MM.1S (cell line): ENCODE measurements around the gene DTX1.
"Not testable (repeated sequence)": the region's sequence is repeated elsewhere in the genome, so short reads cannot be mapped to it uniquely, and the experiment has no call there.

Experiments used
- DNase-seq: peaks from one replicate; pipeline ENCODE4 v3.0.0-alpha.2; 2015
- H2AFZ ChIP-seq: fragments of 300-600 bp; sonication (generic); 2 replicates; pipeline ENCODE4 v1.6.0; 2016; ENCODE audit warnings: antibody characterized with exemption, low read length
- H3F3A ChIP-seq: fragments of 300-600 bp; sonication (generic); 2 replicates; pipeline ENCODE4 v1.6.1; 2016; ENCODE audit warnings: mild to moderate bottlenecking, antibody characterized with exemption, low read length, moderate library complexity, mixed read lengths; ENCODE audit not compliant: insufficient read depth
- H3K27ac ChIP-seq: fragments of 300-600 bp; sonication (generic); 2 replicates; pipeline ENCODE4 v1.5.1; 2016; ENCODE audit warnings: mild to moderate bottlenecking, low read length
- H3K27me3 ChIP-seq: fragments of 300-600 bp; sonication (generic); replicated peaks from 2 replicates; pipeline ENCODE4 v1.6.0; 2016; ENCODE audit warnings: low read length; ENCODE audit not compliant: insufficient read depth
- H3K36me3 ChIP-seq: fragments of 300-600 bp; sonication (generic); replicated peaks from 2 replicates; pipeline ENCODE4 v1.6.1; 2016; ENCODE audit warnings: mild to moderate bottlenecking, low read length, mixed read lengths; ENCODE audit not compliant: insufficient read depth
- H3K4me1 ChIP-seq: fragments of 300-600 bp; sonication (generic); 2 replicates; pipeline ENCODE4 v1.6.1; 2016; ENCODE audit warnings: low read length, mixed read lengths
- H3K4me2 ChIP-seq: fragments of 300-600 bp; sonication (generic); 2 replicates; pipeline ENCODE4 v1.6.0; 2016; ENCODE audit warnings: low read depth, low read length
- H3K4me3 ChIP-seq: fragments of 300-600 bp; sonication (generic); 2 replicates; pipeline ENCODE4 v1.5.1; 2016; ENCODE audit warnings: low read length, mixed read lengths
- H3K79me2 ChIP-seq: fragments of 300-600 bp; sonication (generic); 2 replicates; pipeline ENCODE4 v1.6.1; 2016; ENCODE audit warnings: mixed run types, low read length, mixed read lengths
- H3K9ac ChIP-seq: fragments of 300-600 bp; sonication (generic); 2 replicates; pipeline ENCODE4 v1.6.1; 2016; ENCODE audit warnings: low read length, mixed read lengths
- H3K9me2 ChIP-seq: fragments of 300-600 bp; sonication (generic); replicated peaks from 2 replicates; pipeline ENCODE4 v1.6.1; 2016; ENCODE audit warnings: mild to moderate bottlenecking, low read length, mixed read lengths; ENCODE audit not compliant: insufficient read depth
- H3K9me3 ChIP-seq: fragments of 300-600 bp; sonication (generic); replicated peaks from 2 replicates; pipeline ENCODE4 v1.6.1; 2016; ENCODE audit warnings: mild to moderate bottlenecking, low read length, mixed read lengths; ENCODE audit not compliant: insufficient read depth
- H4K20me1 ChIP-seq: fragments of 300-600 bp; sonication (generic); 2 replicates; pipeline ENCODE4 v1.6.1; 2016; ENCODE audit warnings: mild to moderate bottlenecking, low read length, moderate library complexity, mixed read lengths; ENCODE audit not compliant: insufficient read depth
- CTCF ChIP-seq: fragments of 300-600 bp; sonication (generic); IDR thresholded peaks from 2 replicates; pipeline ENCODE4 v1.5.1; 2016; ENCODE audit warnings: antibody characterized with exemption, low read length, mixed read lengths
- EZH2 ChIP-seq: fragments of 300-600 bp; sonication (generic); optimal IDR thresholded peaks from 2 replicates; pipeline ENCODE3; 2017; ENCODE audit warnings: low read depth, mild to moderate bottlenecking, antibody characterized with exemption, low read length, mixed read lengths
- EZH2phosphoT487 ChIP-seq: fragments of 300-600 bp; sonication (generic); IDR thresholded peaks from 2 replicates; pipeline ENCODE4 v1.6.1; 2018; ENCODE audit warnings: antibody characterized with exemption, low read length

The DTX1 gene

GRCh38 chr12:113115455-113116126 is 59.1 kb downstream of the DTX1 start:
- Histone ChIP-seq H4K20me1 (no peaks in the 10 kb centered on the region), H3K4me2 (no peak overlapping the region), H2AFZ (no peak overlapping the region), H3K36me3 (no peaks in the 10 kb centered on the region), H3K79me2 (no peaks in the 10 kb centered on the region), H3F3A (no peaks in the 10 kb centered on the region), H3K4me3 (no peak overlapping the region), H3K4me1 (no peaks in the 10 kb centered on the region), H3K9me2 (no peaks in the 10 kb centered on the region), H3K27me3 (no peaks in the 10 kb centered on the region), H3K9ac (no peak overlapping the region), H3K27ac (no peak overlapping the region), H3K9me3 (no peaks in the 10 kb centered on the region)
- TF ChIP-seq EZH2, result no peak
- TF ChIP-seq EZH2phosphoT487, result no peak
- TF ChIP-seq CTCF, result no peak
- DNase-seq, result no peak

GRCh38 chr12:113116875-113117274 is 60.3 kb downstream of the DTX1 start:
- no peaks in the 10 kb centered on the region for H3F3A ChIP-seq
- TF ChIP-seq EZH2 (no peak), CTCF (no peak), EZH2phosphoT487 (no peak)

GRCh38 chr12:113117684-113118083 is 61.2 kb downstream of the DTX1 start:
- H3K9ac ChIP-seq, H3K4me3 ChIP-seq, H3K79me2 ChIP-seq, DNase-seq, H3K27ac ChIP-seq, H3K4me2 ChIP-seq, H3K4me1 ChIP-seq, H4K20me1 ChIP-seq, H3F3A ChIP-seq, H3K27me3 ChIP-seq, H3K9me2 ChIP-seq, H2AFZ ChIP-seq, H3K36me3 ChIP-seq, H3K9me3 ChIP-seq: not testable (repeated sequence)

More at GRCh38 chr12:113116875-113117274, 60.3 kb downstream of the DTX1 start:
- Histone ChIP-seq H3K4me1 (no peaks in the 10 kb centered on the region), H3K27ac (no peak overlapping the region), H3K4me3 (no peak overlapping the region), H3K4me2 (no peak overlapping the region), H3K9ac (no peak overlapping the region), H3K79me2 (no peaks in the 10 kb centered on the region), H2AFZ (no peak overlapping the region), H4K20me1 (no peaks in the 10 kb centered on the region), H3K27me3 (no peaks in the 10 kb centered on the region), H3K9me2 (no peaks in the 10 kb centered on the region), H3K36me3 (no peaks in the 10 kb centered on the region), H3K9me3 (no peaks in the 10 kb centered on the region)
- DNase-seq, result no peak

- no peak for TF ChIP-seq EZH2
- no peak for TF ChIP-seq CTCF
- TF ChIP-seq EZH2phosphoT487, result no peak
- DNase-seq, result no peak
- no peaks in the 10 kb centered on the region for H3K36me3 ChIP-seq
These were observed 61.6 kb downstream of the DTX1 start for GRCh38 chr12:113118142-113118541.

More at GRCh38 chr12:113118142-113118541, 61.6 kb downstream of the DTX1 start:
- no peaks in the 10 kb centered on the region for H3K27me3 ChIP-seq
- no peaks in the 10 kb centered on the region for H3K9me3 ChIP-seq
- H4K20me1 ChIP-seq, result no peaks in the 10 kb centered on the region
- no peak overlapping the region for H3K4me3 ChIP-seq
- no peaks in the 10 kb centered on the region for H3K79me2 ChIP-seq
- H3K9me2 ChIP-seq, result no peaks in the 10 kb centered on the region
- H2AFZ ChIP-seq, result no peak overlapping the region
- no peak overlapping the region for H3K9ac ChIP-seq
- H3F3A ChIP-seq, result no peaks in the 10 kb centered on the region
- H3K4me2 ChIP-seq, result no peak overlapping the region
- H3K4me1 ChIP-seq, result no peaks in the 10 kb centered on the region
- H3K27ac ChIP-seq, result no peak overlapping the region
